Panc1 (cell line): ENCODE results near the gene DYNLL1. TPM values are rescaled to one million over a fixed set of nuclear protein-coding genes. Genes with fewer than 3 reads are reported as not detected.

Source experiments
- ATAC-seq: fragments of 200-7000 bp; cut with Tn5 transposase; 2 replicates; pipeline ENCODE4 v1.9.1; 2020; ENCODE audit warnings: mild to moderate bottlenecking, moderate library complexity
- BruUV-seq: library from RNA; stranded (reverse); fragments of 400-500 nt; replicated peaks from 2 replicates; lab custom pipeline; 2021; lab: Mats Ljungman, UMichigan
- CTCF ChIA-PET: fragments of 300-600 bp; sonication (Branson Sonifier 250); formaldehyde crosslinking; loops from one replicate; lab custom pipeline; 2022; ENCODE audit warnings: antibody characterized with exemption; lab: Charles Lee
- POLR2A ChIA-PET: fragments of 300-600 bp; sonication (Branson Sonifier 250); formaldehyde crosslinking; loops from one replicate; lab custom pipeline; 2022; ENCODE audit warnings: antibody characterized with exemption; lab: Charles Lee
- DNase-seq: peaks from one replicate; pipeline ENCODE4 v3.0.0-alpha.2; 2010; ENCODE audit warnings: low read depth, low spot score
- H3K27ac ChIP-seq: 2 replicates; pipeline ENCODE4 v1.5.1; 2011; ENCODE audit warnings: mild to moderate bottlenecking, low read length, inconsistent platforms
- H3K27me3 ChIP-seq: fragments of 200-500 bp; sonication (Bioruptor generic); 2 replicates; pipeline ENCODE4 v1.6.0; 2014; ENCODE audit warnings: low read length, inconsistent platforms; ENCODE audit not compliant: control insufficient read depth, insufficient read depth
- H3K36me3 ChIP-seq: fragments of 200-500 bp; sonication (Bioruptor generic); 2 replicates; pipeline ENCODE4 v1.5.1; 2014; ENCODE audit warnings: inconsistent platforms, mild to moderate bottlenecking, low read length, moderate library complexity; ENCODE audit not compliant: control insufficient read depth, insufficient read depth
- H3K4me1 ChIP-seq: 2 replicates; pipeline ENCODE4 v1.5.1; 2011; ENCODE audit warnings: inconsistent platforms, mild to moderate bottlenecking, low read length, moderate library complexity; ENCODE audit not compliant: control insufficient read depth, insufficient read depth
- H3K4me3 ChIP-seq, 2 experiments: 2 replicates each; pipeline ENCODE4 v1.5.1; 2011 to 2012; ENCODE audit warnings: low read depth in 2 of 2, low read length in 2 of 2, mild to moderate bottlenecking in 2 of 2, inconsistent platforms in 1 of 2, moderate library complexity in 1 of 2
- H3K9me3 ChIP-seq: fragments of 200-500 bp; sonication (Bioruptor generic); 2 replicates; pipeline ENCODE4 v1.5.1; 2014; ENCODE audit warnings: low read depth, mild to moderate bottlenecking, inconsistent platforms, low read length, moderate library complexity; ENCODE audit not compliant: control insufficient read depth, insufficient read depth
- CTCF ChIP-seq: fragments of 450-650 bp; IDR thresholded peaks from 2 replicates; pipeline ENCODE4 v1.5.1; 2017; ENCODE audit warnings: mild to moderate bottlenecking
- POLR2AphosphoS5 ChIP-seq: IDR thresholded peaks from 2 replicates; pipeline ENCODE4 v1.6.1; 2012; ENCODE audit warnings: mild to moderate bottlenecking, low read depth, low read length, moderate library complexity
- REST ChIP-seq, 2 experiments: IDR thresholded peaks; 2 replicates each; pipeline ENCODE4 v1.6.1; 2011 to 2012; ENCODE audit warnings: low read depth in 2 of 2, control low read depth in 1 of 2, low read length in 1 of 2, mild to moderate bottlenecking in 1 of 2, moderate library complexity in 1 of 2; ENCODE audit not compliant: insufficient read depth in 1 of 2
- SIN3A ChIP-seq: IDR thresholded peaks from 2 replicates; pipeline ENCODE4 v1.6.1; 2012; ENCODE audit warnings: low read depth, mild to moderate bottlenecking, low read length, moderate library complexity, borderline replicate concordance; ENCODE audit not compliant: insufficient read depth
- TCF7L2 ChIP-seq: IDR thresholded peaks from 2 replicates; pipeline ENCODE4 v1.6.1; 2011; ENCODE audit warnings: mild to moderate bottlenecking, low read depth, low read length, inconsistent platforms
- in situ Hi-C: cut with HindIII; loops from 2 replicates; pipeline ENCODE4 v1.10.0; 2016; ENCODE audit warnings: low sequenced_read_pairs, low pct_unique_long_range_greater_than_20kb
- intact Hi-C: fragments of 100-400 bp; cut with micrococcal nuclease; formaldehyde crosslinking; loops from one replicate; pipeline ENCODE4 v1.10.0; 2022; ENCODE audit not compliant: unreplicated experiment
- total RNA-seq: library from RNA; stranded (reverse); gene quantifications from one replicate; pipeline ENCODE4 v1.2.1, GENCODE V29; 2021; ENCODE audit not compliant: unreplicated experiment

Gene DYNLL1
- total RNA-seq, 1 experiment from 2014 or later, result 482 TPM

GRCh38 chr12:120455302-120455701 is 40.6 kb upstream of the DYNLL1 start:
- in situ Hi-C loops (no loop called here), intact Hi-C loops (no loop called here)
- Histone ChIP-seq H3K9me3 (no peaks in the 10 kb centered on the region), H3K4me1 (no peaks in the 10 kb centered on the region), H3K36me3 (peaks cover 14% of the 10 kb centered on the region), H3K27ac (no peak overlapping the region), H3K27me3 (no peaks in the 10 kb centered on the region), H3K4me3 (no peak overlapping the region)
- CTCF ChIA-PET, result no interaction called here
- DNase-seq (no peak), ATAC-seq (no peak)
- TF ChIP-seq TCF7L2 (no peak), REST (IDR thresholded peaks at IDR 0.05; ENCODE audit: insufficient read depth in 1 of 2, low read depth in 2 of 2, low read length in 1 of 2) (no peak), SIN3A (no peak), POLR2AphosphoS5 (no peak), CTCF (no peak)
- no TSS peak for BruUV-seq
- POLR2A ChIA-PET, result no interaction called here

- Histone ChIP-seq H3K27ac (no peak overlapping the region), H3K27me3 (no peaks in the 10 kb centered on the region), H3K4me1 (no peaks in the 10 kb centered on the region), H3K4me3 (no peak overlapping the region), H3K9me3 (no peaks in the 10 kb centered on the region), H3K36me3 (peaks cover 21% of the 10 kb centered on the region)
- BruUV-seq, result no TSS peak
- DNase-seq, result no peak
- TF ChIP-seq CTCF (peak; percentile 71), SIN3A (no peak)
- ATAC-seq, result peak; percentile 47
- intact Hi-C loops, result no loop called here
- in situ Hi-C loops, result no loop called here
- POLR2A ChIA-PET, result interaction anchor here (0.6 kb wide), 1 partner anchor 52 kb away, joined by 7 read pairs; no protein-coding TSS in a partner anchor
- CTCF ChIA-PET, result interaction anchor here (0.6 kb wide), 1 partner anchor 26 kb away, joined by 4 read pairs; no protein-coding TSS in a partner anchor
These were observed 38.8 kb upstream of the DYNLL1 start for GRCh38 chr12:120457133-120457532.
